Frontal cortex (tissue), 4 donors: ENCODE data around the gene POLDIP2. TPM values are rescaled to one million over a fixed set of nuclear protein-coding genes. Genes with fewer than 3 reads are reported as not detected.
A peak's percentile ranks its signal among the peaks of the same experiment; 100 is the strongest.

ENCODE experiments used
- DNase-seq, 2 donors: peaks; one replicate each; pipeline ENCODE4 v3.0.0; 2012; ENCODE audit warnings: low spot score in 2 of 2
- FAIRE-seq: peaks from 2 replicates; lab custom pipeline; 2012; peaks lifted over from hg19 to GRCh38; lab: Jason Lieb, UNC
- total RNA-seq: library from RNA; depleted of rRNA; stranded (reverse); fragments of >200 nt; gene quantifications from one replicate; pipeline ENCODE4 v1.2.3, GENCODE V29; 2014
- donor health status: control.
- donor health status: control.
- donor health status: control.

Gene POLDIP2
- total RNA-seq, 1 donor from 2014 or later = 42.0 TPM

DNA sequence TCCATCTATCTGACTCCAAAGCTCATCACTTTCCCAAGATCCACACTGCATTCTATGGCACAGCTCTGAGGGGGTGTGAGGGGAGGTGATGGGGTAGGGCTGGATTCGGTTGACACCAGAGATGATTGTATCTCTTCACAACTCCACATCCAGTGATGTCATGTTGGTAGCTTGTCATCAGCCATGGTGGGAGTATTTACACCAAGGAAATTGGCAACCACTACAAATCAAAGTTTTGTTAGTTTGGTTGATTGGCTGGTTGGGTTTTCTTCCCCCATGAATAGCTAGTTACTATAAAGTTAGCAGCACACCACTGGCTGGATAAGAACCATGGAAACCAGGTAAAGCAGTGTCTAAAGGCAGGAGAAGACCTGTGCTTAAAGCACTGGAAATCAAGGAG lies 33.7 kb upstream of the POLDIP2 start:
- FAIRE-seq = no peak
- DNase-seq = no peak

DNA sequence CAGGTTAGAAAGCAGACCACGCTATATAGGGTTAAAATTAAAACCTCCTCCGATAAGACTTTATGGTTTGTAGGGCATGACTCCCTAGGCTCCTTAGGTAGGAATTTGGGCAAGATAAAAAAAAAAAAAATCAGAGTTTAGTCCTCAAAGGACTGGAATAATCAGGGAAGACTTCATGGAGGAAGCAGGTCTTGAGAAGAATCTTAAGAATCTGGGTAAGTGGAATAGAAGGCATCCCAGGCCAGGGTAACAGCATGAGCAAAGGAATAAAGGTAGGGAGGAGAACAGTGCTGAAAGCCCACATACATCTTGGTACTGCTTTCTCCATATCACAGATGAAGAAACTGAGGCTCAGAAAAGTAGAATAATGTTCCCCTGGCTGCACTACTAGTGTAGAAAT lies 33.2 kb upstream of the POLDIP2 start:
- no peak for FAIRE-seq
- DNase-seq = no peak

- no peak for FAIRE-seq
- no peak for DNase-seq
These were observed 32.8 kb upstream of the POLDIP2 start for GRCh38 chr17:28390141-28390540.

GRCh38 chr17:28388106-28388505 lies 30.8 kb upstream of the POLDIP2 start:
- FAIRE-seq = no peak

GRCh38 chr17:28386391-28386790 lies 29.1 kb upstream of the POLDIP2 start:
- DNase-seq (no peak), FAIRE-seq (no peak)

More at GRCh38 chr17:28388106-28388505, 30.8 kb upstream of the POLDIP2 start:
- DNase-seq = no peak

- FAIRE-seq (no peak), DNase-seq (no peak)
These were observed 28.1 kb upstream of the POLDIP2 start for GRCh38 chr17:28385406-28385805.

DNA sequence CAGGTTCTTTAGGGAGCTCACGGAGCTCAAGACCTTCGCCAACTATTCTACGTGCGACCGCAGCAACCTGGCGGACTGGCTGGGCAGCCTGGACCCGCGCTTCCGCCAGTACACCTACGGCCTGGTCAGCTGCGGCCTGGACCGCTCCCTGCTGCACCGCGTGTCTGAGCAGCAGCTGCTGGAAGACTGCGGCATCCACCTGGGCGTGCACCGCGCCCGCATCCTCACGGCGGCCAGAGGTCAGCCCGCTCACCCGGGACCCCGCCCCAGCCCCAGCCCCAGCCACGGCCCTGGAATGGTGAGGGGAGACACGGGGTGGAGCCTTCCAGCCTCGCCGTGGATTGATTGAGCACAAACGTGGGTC lies 27.7 kb upstream of the POLDIP2 start:
- no peak for FAIRE-seq

DNA sequence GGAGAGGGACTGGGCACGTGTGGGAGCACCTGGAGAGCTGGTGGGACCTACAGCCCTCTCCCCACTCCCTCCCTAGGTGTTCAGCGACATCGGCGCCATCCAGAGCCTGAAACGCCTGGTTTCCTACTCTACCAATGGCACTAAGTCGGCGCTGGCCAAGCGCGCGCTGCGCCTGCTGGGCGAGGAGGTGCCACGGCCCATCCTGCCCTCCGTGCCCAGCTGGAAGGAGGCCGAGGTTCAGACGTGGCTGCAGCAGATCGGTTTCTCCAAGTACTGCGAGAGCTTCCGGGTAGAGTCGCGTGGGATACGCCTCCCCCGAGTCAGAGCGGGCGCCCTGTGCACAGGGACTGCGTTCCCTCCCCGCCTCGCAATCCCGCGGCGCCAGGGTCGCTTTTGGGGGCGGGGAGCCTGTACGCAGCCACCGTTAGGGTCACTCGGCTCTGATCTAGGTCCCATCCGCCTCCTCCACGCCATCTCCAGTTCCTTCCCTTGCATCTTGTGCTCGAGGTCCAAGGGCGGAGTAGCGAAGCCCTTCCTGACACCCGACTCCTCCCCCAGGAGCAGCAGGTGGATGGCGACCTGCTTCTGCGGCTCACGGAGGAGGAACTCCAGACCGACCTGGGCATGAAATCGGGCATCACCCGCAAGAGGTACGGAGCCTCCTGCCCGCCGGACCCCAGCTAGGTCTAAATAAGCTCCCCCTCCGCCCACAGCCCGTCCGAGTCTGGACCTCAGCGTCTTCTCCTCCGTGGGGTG lies 27.1 kb upstream of the POLDIP2 start:
- no peak for DNase-seq
- FAIRE-seq = no peak

More for the DNA sequence above, 27.7 kb upstream of the POLDIP2 start:
- DNase-seq = no peak

DNA sequence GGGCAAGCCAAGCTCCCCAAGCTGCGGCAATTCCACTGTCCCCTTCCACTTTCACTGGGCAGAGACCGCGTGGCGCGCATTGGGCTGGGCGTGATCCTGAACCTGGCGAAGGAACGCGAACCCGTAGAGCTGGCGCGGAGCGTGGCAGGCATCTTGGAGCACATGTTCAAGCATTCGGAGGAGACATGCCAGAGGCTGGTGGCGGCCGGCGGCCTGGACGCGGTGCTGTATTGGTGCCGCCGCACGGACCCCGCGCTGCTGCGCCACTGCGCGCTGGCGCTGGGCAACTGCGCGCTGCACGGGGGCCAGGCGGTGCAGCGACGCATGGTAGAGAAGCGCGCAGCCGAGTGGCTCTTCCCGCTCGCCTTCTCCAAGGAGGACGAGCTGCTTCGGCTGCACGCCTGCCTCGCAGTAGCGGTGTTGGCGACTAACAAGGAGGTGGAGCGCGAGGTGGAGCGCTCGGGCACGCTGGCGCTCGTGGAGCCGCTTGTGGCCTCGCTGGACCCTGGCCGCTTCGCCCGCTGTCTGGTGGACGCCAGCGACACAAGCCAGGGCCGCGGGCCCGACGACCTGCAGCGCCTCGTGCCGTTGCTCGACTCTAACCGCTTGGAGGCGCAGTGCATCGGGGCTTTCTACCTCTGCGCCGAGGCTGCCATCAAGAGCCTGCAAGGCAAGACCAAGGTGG lies 24.0 kb upstream of the POLDIP2 start:
- DNase-seq = no peak
- FAIRE-seq = no peak

GRCh38 chr17:28379814-28380801 lies 22.8 kb upstream of the POLDIP2 start:
- FAIRE-seq (no peak), DNase-seq (no peak)

- FAIRE-seq (no peak), DNase-seq (no peak)
These were observed 15.6 kb upstream of the POLDIP2 start for GRCh38 chr17:28372945-28373274.

DNA sequence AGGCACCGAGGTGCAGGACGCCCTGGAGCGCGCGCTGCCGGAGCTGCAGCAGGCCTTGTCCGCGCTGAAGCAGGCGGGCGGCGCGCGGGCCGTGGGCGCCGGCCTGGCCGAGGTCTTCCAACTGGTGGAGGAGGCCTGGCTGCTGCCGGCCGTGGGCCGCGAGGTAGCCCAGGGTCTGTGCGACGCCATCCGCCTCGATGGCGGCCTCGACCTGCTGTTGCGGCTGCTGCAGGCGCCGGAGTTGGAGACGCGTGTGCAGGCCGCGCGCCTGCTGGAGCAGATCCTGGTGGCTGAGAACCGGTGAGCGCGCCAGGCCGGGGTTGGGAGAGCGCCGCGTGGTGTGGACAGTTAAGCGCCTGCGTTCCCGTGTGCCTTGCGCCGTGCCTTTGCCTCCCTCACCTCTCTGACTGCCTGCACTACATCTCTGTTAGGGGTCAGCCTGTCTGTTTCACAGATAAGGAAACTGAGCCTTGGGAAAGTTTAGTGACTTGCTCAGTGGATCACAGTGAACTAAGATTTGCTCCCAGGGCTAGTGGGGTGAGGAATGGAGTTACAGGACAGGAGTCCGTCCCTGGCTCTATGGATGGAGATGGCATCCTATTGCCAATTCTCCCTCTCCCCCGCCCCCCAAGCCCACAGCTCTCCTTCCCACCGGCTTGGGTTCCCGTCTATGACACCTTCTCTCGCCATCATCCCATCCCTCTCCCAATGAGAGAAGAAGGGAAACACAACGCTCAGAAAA lies 15.0 kb upstream of the POLDIP2 start:
- DNase-seq (peak in 1 of 2 donors; percentile 49), FAIRE-seq (no peak)

GRCh38 chr17:28371245-28372202 lies 14.2 kb upstream of the POLDIP2 start, which contains the start of gene SARM1:
Gene SARM1 (plus strand): TSS chr17:28371694. CDS start chr17:28372033, 339 bp downstream.
- no peak for FAIRE-seq
- DNase-seq = peak; percentile 84 to 88

GRCh38 chr17:28370744-28371103 lies 13.4 kb upstream of the POLDIP2 start:
- FAIRE-seq (no peak), DNase-seq (no peak)

GRCh38 chr17:28370035-28370743 lies 12.9 kb upstream of the POLDIP2 start, which contains the start of gene VTN:
Gene VTN (minus strand): TSS chr17:28370307. CDS start chr17:28370203, 104 bp downstream.
- no peak for FAIRE-seq
- no peak for DNase-seq

GRCh38 chr17:28369684-28370034 lies 12.3 kb upstream of the POLDIP2 start:
- no peak for DNase-seq
- FAIRE-seq = no peak

DNA sequence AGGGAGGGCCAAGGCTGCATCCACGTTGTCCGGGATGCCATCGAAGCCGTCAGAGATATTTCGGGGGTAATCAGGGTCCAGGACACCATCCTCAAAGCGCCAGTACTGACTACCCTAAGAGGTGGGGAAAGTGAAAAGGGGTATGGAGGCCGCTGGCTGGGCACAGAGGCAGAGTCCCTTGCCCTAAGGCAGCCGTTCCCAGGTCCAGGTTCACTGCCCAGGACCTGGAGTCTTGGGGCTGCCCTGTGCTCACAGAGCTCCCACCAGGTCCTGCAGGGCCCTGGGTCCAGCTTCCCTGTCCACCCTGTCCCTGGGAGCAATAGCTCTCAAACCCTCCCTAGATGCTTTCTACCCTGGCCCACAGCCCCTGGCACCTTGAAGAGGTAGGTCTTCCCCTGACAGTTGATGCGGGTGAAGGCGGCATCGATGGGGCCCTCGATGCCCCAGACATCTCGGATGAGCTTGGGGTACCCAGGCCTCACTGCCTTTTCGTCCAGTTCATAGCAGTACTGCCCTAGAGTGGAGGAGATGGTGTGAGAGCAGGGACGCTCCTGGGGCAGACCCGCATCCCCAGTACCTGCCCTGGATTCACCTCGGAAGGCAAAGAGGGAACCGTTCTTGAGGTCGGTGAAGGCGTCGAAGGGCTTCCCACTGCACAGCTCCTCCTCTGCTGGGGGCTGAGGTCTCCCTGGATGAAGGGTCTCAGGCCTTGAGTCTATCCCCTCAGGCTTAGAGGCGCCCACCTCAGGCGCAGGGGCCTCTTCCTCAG lies 11.8 kb upstream of the POLDIP2 start:
- DNase-seq (no peak), FAIRE-seq (no peak)
